Neural progenitor cell (in vitro differentiated cells): ENCODE data around the gene SERPINB6.
"Not testable (repeated sequence)": the region's sequence is repeated elsewhere in the genome, so short reads cannot be mapped to it uniquely, and the experiment has no call there.

Experiments used
- EZH2 ChIP-seq: fragments of 200-600 bp; sonication (generic); IDR thresholded peaks from 2 replicates; pipeline ENCODE4 v1.6.1; 2017; ENCODE audit warnings: antibody characterized with exemption, mild to moderate bottlenecking, moderate library complexity
- EZH2phosphoT487 ChIP-seq: fragments of 200-600 bp; sonication (generic); IDR thresholded peaks from 2 replicates; pipeline ENCODE4 v1.6.1; 2017; ENCODE audit warnings: antibody characterized with exemption
- TF ChIP-seq, protein P1 (sequence below): fragments of 200-600 bp; sonication (generic); IDR thresholded peaks from 2 replicates; pipeline ENCODE4 v1.5.1; 2017; ENCODE audit warnings: antibody characterized with exemption, mild to moderate bottlenecking

DNA sequence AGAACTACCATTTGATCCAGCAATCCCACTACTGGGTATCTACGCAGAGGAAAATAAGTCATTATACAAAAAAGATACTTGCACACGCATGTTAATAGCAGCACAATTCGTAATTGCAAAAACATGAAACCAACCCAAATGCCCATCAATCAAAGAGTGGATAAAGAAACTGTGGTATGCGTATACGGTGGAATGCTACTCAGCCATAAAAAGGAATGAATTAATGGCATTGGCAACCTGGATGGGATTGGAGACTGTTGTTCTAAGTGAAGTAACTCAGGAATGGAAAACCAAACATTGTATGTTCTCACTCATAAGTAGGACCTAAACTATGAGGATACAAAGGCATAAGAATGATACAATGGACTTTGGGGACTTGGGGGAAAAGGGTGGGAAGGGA, 1.3 kb upstream of the SERPINB6 start:
- TF ChIP-seq, protein P1, sequence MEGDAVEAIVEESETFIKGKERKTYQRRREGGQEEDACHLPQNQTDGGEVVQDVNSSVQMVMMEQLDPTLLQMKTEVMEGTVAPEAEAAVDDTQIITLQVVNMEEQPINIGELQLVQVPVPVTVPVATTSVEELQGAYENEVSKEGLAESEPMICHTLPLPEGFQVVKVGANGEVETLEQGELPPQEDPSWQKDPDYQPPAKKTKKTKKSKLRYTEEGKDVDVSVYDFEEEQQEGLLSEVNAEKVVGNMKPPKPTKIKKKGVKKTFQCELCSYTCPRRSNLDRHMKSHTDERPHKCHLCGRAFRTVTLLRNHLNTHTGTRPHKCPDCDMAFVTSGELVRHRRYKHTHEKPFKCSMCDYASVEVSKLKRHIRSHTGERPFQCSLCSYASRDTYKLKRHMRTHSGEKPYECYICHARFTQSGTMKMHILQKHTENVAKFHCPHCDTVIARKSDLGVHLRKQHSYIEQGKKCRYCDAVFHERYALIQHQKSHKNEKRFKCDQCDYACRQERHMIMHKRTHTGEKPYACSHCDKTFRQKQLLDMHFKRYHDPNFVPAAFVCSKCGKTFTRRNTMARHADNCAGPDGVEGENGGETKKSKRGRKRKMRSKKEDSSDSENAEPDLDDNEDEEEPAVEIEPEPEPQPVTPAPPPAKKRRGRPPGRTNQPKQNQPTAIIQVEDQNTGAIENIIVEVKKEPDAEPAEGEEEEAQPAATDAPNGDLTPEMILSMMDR: not testable (repeated sequence)
- not testable (repeated sequence) for TF ChIP-seq EZH2, EZH2phosphoT487
